OCI-LY1 (cell line): Measurements from ENCODE around the gene SMIM10L1.

Experiments used
- EZH2 ChIP-seq: fragments of 200-600 bp; sonication (generic), shearing (Covaris generic); IDR thresholded peaks from 2 replicates; pipeline ENCODE4 v1.8.0; 2017; ENCODE audit warnings: borderline replicate concordance, mixed run types, mild to moderate bottlenecking, antibody characterized with exemption, low read length, moderate library complexity, mixed read lengths
- TF ChIP-seq, protein P1 (sequence below): fragments of 200-600 bp; sonication (generic), shearing (Covaris generic); IDR thresholded peaks from 2 replicates; pipeline ENCODE4 v1.5.1; 2017; ENCODE audit warnings: mild to moderate bottlenecking, antibody characterized with exemption, low read length, moderate library complexity, mixed read lengths

DNA sequence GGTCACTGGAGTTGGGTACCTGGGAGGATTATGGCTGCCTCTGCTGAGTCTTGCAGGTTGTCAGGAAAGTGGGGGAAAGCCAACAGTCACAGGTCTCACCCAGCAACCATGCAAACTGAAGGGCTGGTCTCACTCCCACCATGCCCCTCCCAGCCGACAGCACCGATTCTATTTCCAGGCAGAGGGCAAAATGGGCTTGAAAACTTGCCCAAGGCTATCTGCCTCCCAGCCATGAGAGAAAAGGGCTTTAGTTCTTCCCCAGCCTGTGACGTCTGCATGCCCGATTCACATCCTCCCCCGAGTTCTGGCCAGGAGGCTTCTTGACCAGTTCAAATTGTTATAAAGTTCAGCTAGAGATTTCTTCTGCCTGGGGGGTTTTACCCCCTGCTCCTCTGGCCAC is 26.7 kb upstream of the SMIM10L1 start:
- no peak for TF ChIP-seq EZH2
- TF ChIP-seq, protein P1, sequence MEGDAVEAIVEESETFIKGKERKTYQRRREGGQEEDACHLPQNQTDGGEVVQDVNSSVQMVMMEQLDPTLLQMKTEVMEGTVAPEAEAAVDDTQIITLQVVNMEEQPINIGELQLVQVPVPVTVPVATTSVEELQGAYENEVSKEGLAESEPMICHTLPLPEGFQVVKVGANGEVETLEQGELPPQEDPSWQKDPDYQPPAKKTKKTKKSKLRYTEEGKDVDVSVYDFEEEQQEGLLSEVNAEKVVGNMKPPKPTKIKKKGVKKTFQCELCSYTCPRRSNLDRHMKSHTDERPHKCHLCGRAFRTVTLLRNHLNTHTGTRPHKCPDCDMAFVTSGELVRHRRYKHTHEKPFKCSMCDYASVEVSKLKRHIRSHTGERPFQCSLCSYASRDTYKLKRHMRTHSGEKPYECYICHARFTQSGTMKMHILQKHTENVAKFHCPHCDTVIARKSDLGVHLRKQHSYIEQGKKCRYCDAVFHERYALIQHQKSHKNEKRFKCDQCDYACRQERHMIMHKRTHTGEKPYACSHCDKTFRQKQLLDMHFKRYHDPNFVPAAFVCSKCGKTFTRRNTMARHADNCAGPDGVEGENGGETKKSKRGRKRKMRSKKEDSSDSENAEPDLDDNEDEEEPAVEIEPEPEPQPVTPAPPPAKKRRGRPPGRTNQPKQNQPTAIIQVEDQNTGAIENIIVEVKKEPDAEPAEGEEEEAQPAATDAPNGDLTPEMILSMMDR = no peak
